GM19023 (cell line): Measurements from ENCODE around the gene MARS2.
"Not testable (repeated sequence)": the region's sequence is repeated elsewhere in the genome, so short reads cannot be mapped to it uniquely, and the experiment has no call there.

ENCODE experiments used
- ATAC-seq: cut with Tn5 transposase; IDR thresholded peaks from one replicate; pipeline ENCODE4 v1.9.1; 2021; ENCODE audit warnings: mild to moderate bottlenecking, moderate library complexity; ENCODE audit not compliant: unreplicated experiment

Gene MARS2

GRCh38 chr2:197705912-197706838 is 1.0 kb downstream of the MARS2 start:
- ATAC-seq: no peak

- ATAC-seq: no peak
Measured at GRCh38 chr2:197706839-197707207, 1.7 kb downstream of the MARS2 start.

DNA sequence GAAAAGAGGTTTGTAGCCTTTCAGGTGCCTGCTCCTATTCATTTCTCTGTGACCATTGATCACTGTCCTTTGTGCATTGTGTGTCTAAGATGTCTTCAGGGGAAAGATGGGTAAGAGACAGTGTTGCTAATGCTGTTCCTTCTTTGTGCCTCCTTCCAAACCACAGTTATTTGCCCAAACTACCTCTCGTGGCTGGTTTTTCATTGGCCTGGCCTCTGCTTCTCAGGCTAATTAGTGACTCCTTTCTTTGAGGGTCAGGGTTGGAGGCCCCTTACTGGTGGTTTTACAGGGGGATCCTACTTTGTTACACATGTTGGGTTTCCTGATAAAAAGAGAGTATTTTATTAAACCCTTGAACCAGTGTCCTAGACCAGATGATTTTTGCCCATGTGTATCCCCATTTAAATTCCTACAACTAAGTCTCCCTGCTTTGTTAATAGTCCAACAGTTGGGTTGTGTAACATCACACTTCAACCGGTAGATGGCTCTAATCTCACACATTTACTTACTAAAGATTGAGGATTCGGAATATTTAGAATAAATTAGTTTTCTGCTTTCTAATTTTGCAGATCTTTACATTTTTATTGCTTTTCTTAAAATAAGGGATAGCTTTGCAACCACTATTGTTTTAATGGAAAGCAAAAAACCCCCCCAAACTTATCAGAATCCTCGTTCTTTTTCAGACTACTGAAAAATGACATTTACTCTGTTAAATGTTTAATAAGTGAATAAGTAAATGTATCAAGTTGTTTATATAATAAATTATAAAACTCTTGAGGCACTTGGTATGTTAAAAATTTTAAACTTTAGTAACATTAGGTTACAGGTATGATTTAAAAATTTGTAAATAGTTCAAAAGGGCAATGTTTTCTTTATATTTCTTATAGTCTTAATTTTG is 2.4 kb downstream of the MARS2 start:
- no peak for ATAC-seq

DNA sequence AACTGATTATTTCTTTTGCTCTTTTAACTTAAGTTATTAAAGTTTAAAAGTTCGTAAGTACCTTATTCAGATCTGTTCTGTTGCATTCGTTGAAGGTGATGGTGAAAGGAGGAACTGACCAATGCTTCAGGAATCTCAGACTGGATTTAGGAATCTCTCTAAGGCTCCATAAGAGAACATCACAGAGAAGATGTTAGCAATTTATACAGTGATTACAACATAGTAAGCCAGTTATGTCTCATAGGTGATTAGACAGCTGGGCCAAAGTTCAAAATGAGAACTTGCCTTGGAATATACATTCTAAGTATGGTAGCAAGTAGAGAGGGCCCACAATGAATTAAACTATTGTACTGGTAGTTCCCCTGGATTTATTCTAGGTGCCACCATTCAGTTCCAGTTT is 3.2 kb downstream of the MARS2 start:
- no peak for ATAC-seq

- ATAC-seq: not testable (repeated sequence)
Measured at GRCh38 chr2:197709140-197709539, 4.0 kb downstream of the MARS2 start.

DNA sequence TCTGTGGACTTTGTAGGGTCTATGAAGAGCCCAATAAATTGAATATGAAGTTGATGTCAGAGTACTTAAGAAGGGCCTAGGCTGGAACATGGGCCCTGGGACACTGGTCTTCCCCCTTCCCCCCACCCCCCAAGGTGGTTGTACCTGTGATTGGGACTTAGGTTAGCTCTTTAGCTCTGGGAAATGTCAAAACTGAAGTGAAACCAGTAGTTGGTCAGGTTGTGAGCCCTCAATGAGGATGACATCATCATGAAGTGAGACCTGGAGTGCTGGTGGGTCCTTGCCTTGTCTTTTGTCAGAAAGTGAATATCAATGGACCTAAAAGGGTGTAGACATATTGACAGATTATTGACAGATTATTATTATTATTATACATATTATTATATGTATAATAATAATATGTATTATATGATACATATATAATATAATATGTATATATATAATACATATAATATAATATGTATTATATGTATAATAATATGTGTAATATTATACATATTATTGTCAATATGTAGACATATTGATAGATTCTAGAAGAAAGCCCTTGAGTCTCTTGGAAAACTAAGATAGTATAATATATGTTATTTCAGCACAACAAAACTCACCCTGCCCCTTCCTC is 5.4 kb downstream of the MARS2 start:
- ATAC-seq: peak; percentile 62

GRCh38 chr2:197711578-197711977 is 6.4 kb downstream of the MARS2 start:
- no peak for ATAC-seq

- no peak for ATAC-seq
Measured at GRCh38 chr2:197713271-197713670, 8.1 kb downstream of the MARS2 start.

- no peak for ATAC-seq
Measured at GRCh38 chr2:197717863-197718262, 12.7 kb downstream of the MARS2 start.

DNA sequence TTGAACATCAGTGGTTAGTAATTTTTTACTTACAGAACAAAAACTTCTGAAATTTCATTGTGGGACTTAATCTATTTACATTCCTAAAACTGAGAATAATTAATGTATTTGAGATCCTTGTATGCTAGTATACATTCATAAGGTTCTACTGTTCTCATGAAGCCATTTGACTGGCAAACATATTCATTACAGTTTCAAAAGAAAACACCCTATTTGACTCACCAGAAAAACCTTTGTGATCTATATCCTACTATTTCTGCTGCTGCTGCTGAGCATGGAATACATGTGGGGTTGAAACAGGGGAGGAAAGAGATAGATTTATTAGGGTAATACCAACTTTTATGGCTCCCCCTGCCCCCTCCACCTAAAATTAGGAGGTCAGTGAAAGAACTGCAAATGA is 21.8 kb downstream of the MARS2 start:
- no peak for ATAC-seq

DNA sequence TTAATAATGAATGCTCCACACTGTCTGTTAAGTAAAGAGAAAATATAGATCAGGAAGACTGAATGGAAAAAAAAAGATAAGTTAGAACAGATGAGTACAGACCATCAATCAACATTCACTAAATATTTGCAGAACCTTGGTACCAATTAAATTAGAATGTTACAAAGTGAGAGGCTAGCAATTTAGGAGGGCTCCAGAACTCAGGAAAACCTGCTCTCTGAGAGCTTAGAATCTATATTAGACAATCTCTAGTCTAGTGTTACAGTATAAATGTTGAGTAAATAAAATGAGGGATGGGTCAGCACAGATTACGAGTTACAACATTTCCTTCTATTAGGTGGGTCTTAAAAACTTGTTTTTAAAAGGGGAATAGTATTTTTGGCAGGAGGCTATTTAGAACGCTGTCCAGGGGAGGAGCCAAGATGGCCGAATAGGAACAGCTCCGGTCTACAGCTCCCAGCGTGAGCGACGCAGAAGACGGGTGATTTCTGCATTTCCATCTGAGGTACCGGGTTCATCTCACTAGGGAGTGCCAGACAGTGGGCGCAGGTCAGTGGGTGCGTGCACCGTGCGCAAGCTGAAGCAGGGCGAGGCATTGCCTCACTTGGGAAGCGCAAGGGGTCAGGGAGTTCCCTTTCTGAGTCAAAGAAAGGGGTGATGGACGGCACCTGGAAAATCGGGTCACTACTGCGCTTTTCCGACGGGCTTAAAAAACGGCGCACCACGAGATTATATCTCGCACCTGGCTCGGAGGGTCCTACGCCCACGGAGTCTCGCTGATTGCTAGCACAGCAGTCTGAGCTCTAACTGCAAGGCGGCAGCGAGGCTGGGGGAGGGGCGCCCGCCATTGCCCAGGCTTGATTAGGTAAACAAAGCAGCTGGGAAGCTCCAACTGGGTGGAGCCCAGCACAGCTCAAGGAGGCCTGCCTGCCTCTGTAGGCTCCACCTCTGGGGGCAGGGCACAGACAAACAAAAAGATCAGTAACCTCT is 23.7 kb downstream of the MARS2 start:
- not testable (repeated sequence) for ATAC-seq

- no peak for ATAC-seq
Measured at GRCh38 chr2:197740200-197740599, 35.0 kb downstream of the MARS2 start.
